ENCODE data around the gene HNF4A.

Gene HNF4A

GRCh38 chr20:44392776-44393607 is 37.5 kb downstream of the HNF4A start:
- no peak for DNase-seq (ENCODE audit: low read depth)

- no peak for DNase-seq (ENCODE audit: low read depth)
These were observed 38.3 kb downstream of the HNF4A start for GRCh38 chr20:44393608-44394451.

- DNase-seq (ENCODE audit: low read depth): no peak
These were observed 38.9 kb downstream of the HNF4A start for GRCh38 chr20:44394452-44394701.

GRCh38 chr20:44394702-44395460 is 39.4 kb downstream of the HNF4A start:
- no peak for DNase-seq (ENCODE audit: low read depth)

- no peak for DNase-seq (ENCODE audit: low read depth)
These were observed 40.2 kb downstream of the HNF4A start for GRCh38 chr20:44395461-44396340.

- DNase-seq (ENCODE audit: low read depth): no peak
These were observed 41.1 kb downstream of the HNF4A start for GRCh38 chr20:44396369-44397130.

GRCh38 chr20:44398335-44398734 is 42.8 kb downstream of the HNF4A start:
- DNase-seq (ENCODE audit: low read depth): no peak

- no peak for DNase-seq (ENCODE audit: low read depth)
These were observed 43.9 kb downstream of the HNF4A start for GRCh38 chr20:44399446-44399845.

GRCh38 chr20:44400671-44400969 is 45.1 kb downstream of the HNF4A start:
- DNase-seq (ENCODE audit: low read depth): no peak

- no peak for DNase-seq (ENCODE audit: low read depth)
These were observed 45.7 kb downstream of the HNF4A start for GRCh38 chr20:44400970-44401769.

- DNase-seq (ENCODE audit: low read depth): no peak
These were observed 46.4 kb downstream of the HNF4A start for GRCh38 chr20:44401770-44402390.

GRCh38 chr20:44402391-44403193 is 47.1 kb downstream of the HNF4A start:
- DNase-seq (ENCODE audit: low read depth): no peak

- no peak for DNase-seq (ENCODE audit: low read depth)
These were observed 48.0 kb downstream of the HNF4A start for GRCh38 chr20:44403194-44404112.

- DNase-seq (ENCODE audit: low read depth): no peak
These were observed 49.0 kb downstream of the HNF4A start for GRCh38 chr20:44404204-44405181.

GRCh38 chr20:44405257-44405656 is 49.8 kb downstream of the HNF4A start:
- no peak for DNase-seq (ENCODE audit: low read depth)

- DNase-seq (ENCODE audit: low read depth): no peak
These were observed 50.5 kb downstream of the HNF4A start for GRCh38 chr20:44405785-44406571.

Measured in activated T-helper 1 cell treated with Interleukin-2 at 50 U/mL for 16 hours (primary cell).